Transverse colon (tissue), 4 donors: ENCODE results near the gene ACTL6B. TPM values are rescaled to one million over a fixed set of nuclear protein-coding genes. Genes with fewer than 3 reads are reported as not detected.

Experiments used
- DNase-seq: peaks from one replicate; pipeline ENCODE4 v3.0.0-alpha.2; 2019
- H3K27ac ChIP-seq, 4 donors: fragments of 200-600 bp; sonication (generic); 2 replicates each; pipeline ENCODE4 v1.5.1; 2016 to 2018; ENCODE audit warnings: inconsistent platforms in 4 of 4
- H3K27me3 ChIP-seq: fragments of 200-600 bp; sonication (generic); 2 replicates; pipeline ENCODE4 v1.5.1; 2017; ENCODE audit warnings: inconsistent platforms
- H3K36me3 ChIP-seq, 4 donors: fragments of 200-600 bp; sonication (generic); 2 replicates each; pipeline ENCODE4 v1.5.1; 2017 to 2019; ENCODE audit warnings: inconsistent platforms in 4 of 4
- H3K4me1 ChIP-seq, 4 donors: fragments of 200-600 bp; sonication (generic); 2 replicates each; pipeline ENCODE4 v1.5.1; 2017 to 2020; ENCODE audit warnings: inconsistent platforms in 4 of 4
- H3K4me3 ChIP-seq, 4 donors: fragments of 200-600 bp; sonication (generic); 1 replicate in 1 of 4; 2 replicates in 3 of 4; pipeline versions ENCODE4 v1.5.1 to v1.6.1; 2017 to 2019; ENCODE audit warnings: inconsistent platforms in 4 of 4
- H3K9me3 ChIP-seq, 2 donors: fragments of 200-600 bp; sonication (generic); 2 replicates each; pipeline ENCODE4 v1.5.1; 2017 to 2019; ENCODE audit warnings: inconsistent platforms in 2 of 2
- CTCF ChIP-seq, 5 experiments: fragments of 200-600 bp in 3 of 5; fragments of 450-650 bp in 2 of 5; sonication (generic) in 3 of 5; IDR thresholded peaks; 1 replicate in 2 of 5; 2 replicates in 3 of 5; pipeline ENCODE4 v1.5.1; 2016 to 2017; ENCODE audit warnings: antibody characterized with exemption in 5 of 5, inconsistent platforms in 3 of 5, mild to moderate bottlenecking in 2 of 5, moderate library complexity in 1 of 5
- EP300 ChIP-seq: sonication (generic); formaldehyde crosslinking; IDR thresholded peaks from one replicate; pipeline ENCODE4 v1.6.1; 2017; ENCODE audit warnings: antibody characterized with exemption, low read depth
- POLR2A ChIP-seq: fragments of 450-650 bp; IDR thresholded peaks from one replicate; pipeline ENCODE4 v1.6.1; 2016; ENCODE audit warnings: antibody characterized with exemption, mild to moderate bottlenecking, moderate library complexity
- POLR2AphosphoS5 ChIP-seq, 3 donors: sonication (generic); formaldehyde crosslinking; IDR thresholded peaks; one replicate each; pipeline ENCODE4 v1.6.1; 2016; ENCODE audit warnings: antibody characterized with exemption in 3 of 3
- WGBS, 2 donors: methylation state at CpG; one replicate each; pipeline ENCODE4 v1.1.5; 2018; ENCODE audit warnings: low coverage in 1 of 2; 5-methylcytosine and 5-hydroxymethylcytosine counted together
- in situ Hi-C, 4 donors: fragments of 200-750 bp; cut with MboI; loops; one replicate each; pipeline versions ENCODE4 v1.15.0 to v1.15.1; 2017; ENCODE audit warnings: low sequenced_read_pairs in 3 of 4, low pct_ligation_motif_present in 1 of 4, low pct_unique_long_range_greater_than_20kb in 1 of 4
- intact Hi-C: fragments of 100-400 bp; cut with DNase I; formaldehyde crosslinking; loops from one replicate; pipeline ENCODE4 v1.15.1; 2023; ENCODE audit warnings: low total_unique reads
- total RNA-seq, 4 donors: library from RNA; depleted of rRNA; stranded (reverse); fragments of >200 nt; gene quantifications; one replicate each; pipeline ENCODE4 v1.1.0, GENCODE V29; 2016

The ACTL6B gene
- total RNA-seq, 4 donors from 2014 or later = not detected

GRCh38 chr7:100609958-100610357 is 46.3 kb downstream of the ACTL6B start:
- no peak overlapping the region for H3K4me3 ChIP-seq
- H3K4me1 ChIP-seq = peaks cover 10 to 29% (median 19%) of the 10 kb centered on the region in 4 donors
- intact Hi-C loops (no loop called here), in situ Hi-C loops (no loop called here)
- no peaks in the 10 kb centered on the region for H3K36me3 ChIP-seq
- H3K27ac ChIP-seq = no peak overlapping the region
- no peak for DNase-seq
- H3K27me3 ChIP-seq = no peaks in the 10 kb centered on the region
- WGBS, 2 donors = 80% methylated on average over 5 of the region's 5 CpGs; no CpG with 5 or more reads in 1 of the 2 donors
- H3K9me3 ChIP-seq = no peaks in the 10 kb centered on the region
- TF ChIP-seq POLR2A = no peak
- no peak for TF ChIP-seq CTCF (IDR thresholded peaks at IDR 0.05)
- no peak for TF ChIP-seq POLR2AphosphoS5 (IDR thresholded peaks at IDR 0.05)
- TF ChIP-seq EP300 = no peak

- TF ChIP-seq EP300 (no peak), CTCF (IDR thresholded peaks at IDR 0.05) (no peak), POLR2AphosphoS5 (IDR thresholded peaks at IDR 0.05) (no peak), POLR2A (no peak)
- Histone ChIP-seq H3K27ac (no peak overlapping the region), H3K36me3 (no peaks in the 10 kb centered on the region), H3K9me3 (no peaks in the 10 kb centered on the region), H3K4me3 (no peak overlapping the region), H3K27me3 (no peaks in the 10 kb centered on the region), H3K4me1 (peaks cover 6 to 32% (median 26%) of the 10 kb centered on the region in 4 donors)
- WGBS, 2 donors = 85% methylated on average over 4 to 8 of the region's 8 CpGs
- in situ Hi-C loops = no loop called here
- DNase-seq = no peak
- intact Hi-C loops = no loop called here
Observed at GRCh38 chr7:100607111-100607510, 49.1 kb downstream of the ACTL6B start.

GRCh38 chr7:100606313-100606712 is 49.9 kb downstream of the ACTL6B start:
- no peak for TF ChIP-seq EP300
- intact Hi-C loops (no loop called here), in situ Hi-C loops (no loop called here)
- Histone ChIP-seq H3K9me3 (no peaks in the 10 kb centered on the region), H3K4me3 (no peak overlapping the region), H3K36me3 (no peaks in the 10 kb centered on the region), H3K4me1 (peaks cover 6 to 29% (median 26%) of the 10 kb centered on the region in 4 donors), H3K27ac (no peak overlapping the region), H3K27me3 (no peaks in the 10 kb centered on the region)
- no peak for DNase-seq
- 88 to 100% methylated on average over 2 to 12 of the region's 12 CpGs for WGBS, 2 donors

GRCh38 chr7:100604976-100605911 is 51.0 kb downstream of the ACTL6B start:
- WGBS, 2 donors = 0 to 14% methylated on average over 2 to 68 of the region's 68 CpGs
- Histone ChIP-seq H3K27me3 (no peaks in the 10 kb centered on the region), H3K9me3 (no peaks in the 10 kb centered on the region), H3K27ac (peak overlapping the region; percentile 77 to 92 (median 84)), H3K4me1 (peaks cover 6 to 28% (median 25%) of the 10 kb centered on the region in 4 donors), H3K4me3 (peak overlapping the region; percentile 49 to 75 (median 65)), H3K36me3 (no peaks in the 10 kb centered on the region)
- intact Hi-C loops (no loop called here), in situ Hi-C loops (no loop called here)
- peak; percentile 70 for DNase-seq
- no peak for TF ChIP-seq CTCF (IDR thresholded peaks at IDR 0.05)
- no peak for TF ChIP-seq EP300
- TF ChIP-seq POLR2A = no peak
- TF ChIP-seq POLR2AphosphoS5 (IDR thresholded peaks at IDR 0.05) = no peak
